Activated CD8-positive, alpha-beta memory T cell treated with anti-CD3 and anti-CD28 coated beads for 4 hours (primary cell): Measurements from ENCODE around the gene PIGU.
A peak's percentile ranks its signal among the peaks of the same experiment; 100 is the strongest.
"Not testable (repeated sequence)": the region's sequence is repeated elsewhere in the genome, so short reads cannot be mapped to it uniquely, and the experiment has no call there.

ENCODE experiments used
- DNase-seq, 2 donors: peaks; one replicate each; pipeline ENCODE4 v3.0.0-alpha.2; 2020; ENCODE audit warnings: low read depth in 2 of 2

Gene PIGU

GRCh38 chr20:34535301-34535840 is 141.5 kb downstream of the PIGU start:
- no peak for DNase-seq

- no peak for DNase-seq
Measured at GRCh38 chr20:34534391-34535165, 142.3 kb downstream of the PIGU start.

- DNase-seq: no peak
Measured at GRCh38 chr20:34532756-34533155, 144.1 kb downstream of the PIGU start.

- DNase-seq: no peak
Measured at GRCh38 chr20:34532320-34532719, 144.6 kb downstream of the PIGU start.

GRCh38 chr20:34531608-34532265 is 145.2 kb downstream of the PIGU start:
- DNase-seq: no peak

GRCh38 chr20:34530342-34530741 is 146.6 kb downstream of the PIGU start:
- DNase-seq: no peak

- DNase-seq: no peak
Measured at GRCh38 chr20:34529742-34530141, 147.2 kb downstream of the PIGU start.

- no peak for DNase-seq
Measured at GRCh38 chr20:34528921-34529297, 148.0 kb downstream of the PIGU start.

- no peak for DNase-seq
Measured at GRCh38 chr20:34527016-34527415, 149.9 kb downstream of the PIGU start.

- no peak for DNase-seq
Measured at GRCh38 chr20:34526466-34526865, 150.4 kb downstream of the PIGU start.

- no peak for DNase-seq
Measured at GRCh38 chr20:34525709-34526416, 151.0 kb downstream of the PIGU start.

GRCh38 chr20:34525342-34525708 is 151.6 kb downstream of the PIGU start:
- no peak for DNase-seq

- no peak for DNase-seq
Measured at GRCh38 chr20:34524426-34524825, 152.5 kb downstream of the PIGU start.

- no peak for DNase-seq
Measured at GRCh38 chr20:34522969-34523871, 153.7 kb downstream of the PIGU start.

GRCh38 chr20:34519841-34520240 is 157.1 kb downstream of the PIGU start:
- not testable (repeated sequence) for DNase-seq

- DNase-seq: not testable (repeated sequence)
Measured at GRCh38 chr20:34518863-34519262, 158.0 kb downstream of the PIGU start.

- DNase-seq: no peak
Measured at GRCh38 chr20:34517114-34517505, 159.8 kb downstream of the PIGU start.

GRCh38 chr20:34516247-34517113 is 160.4 kb downstream of the PIGU start, which contains the start of gene DYNLRB1:
Gene DYNLRB1, plus strand, starts transcription at chr20:34516422. Its CDS starts 37 bp downstream, at chr20:34516459.
- DNase-seq: peak; percentile 91 to 92

- peak in 1 of 2 donors; percentile 43 for DNase-seq
Measured at GRCh38 chr20:34515484-34516246, 161.2 kb downstream of the PIGU start.
